ENCODE data around the gene PRKG1.

DNA sequence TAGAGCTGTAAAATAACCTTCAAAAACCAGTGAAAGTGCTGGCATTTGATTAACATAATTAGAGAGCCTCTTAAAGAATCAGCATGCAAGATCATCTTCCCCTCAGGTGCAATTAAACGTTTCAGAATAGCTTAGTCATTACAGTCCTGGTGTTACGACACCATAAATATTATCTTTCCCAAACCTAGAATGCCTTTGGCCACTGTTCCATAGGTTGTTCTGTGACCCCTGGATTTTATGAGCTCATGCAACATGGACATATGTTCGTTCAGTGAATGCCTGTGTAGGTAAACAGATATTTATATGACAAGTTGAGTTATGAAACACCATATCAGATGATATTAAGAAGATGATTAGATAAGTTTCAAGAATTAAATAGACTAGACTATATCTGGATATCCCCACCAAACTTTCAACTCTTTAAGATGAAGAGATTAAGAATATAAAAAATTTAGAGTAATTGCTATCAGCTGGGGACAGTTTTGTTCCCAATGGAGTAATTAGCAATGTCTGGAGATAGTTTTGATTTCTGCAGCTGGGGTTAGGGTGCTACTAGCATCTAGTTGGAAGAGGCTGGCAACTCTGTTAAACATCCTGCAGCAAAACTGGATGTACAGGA, 976.3 kb downstream of the PRKG1 start:
- TF ChIP-seq, protein P1, sequence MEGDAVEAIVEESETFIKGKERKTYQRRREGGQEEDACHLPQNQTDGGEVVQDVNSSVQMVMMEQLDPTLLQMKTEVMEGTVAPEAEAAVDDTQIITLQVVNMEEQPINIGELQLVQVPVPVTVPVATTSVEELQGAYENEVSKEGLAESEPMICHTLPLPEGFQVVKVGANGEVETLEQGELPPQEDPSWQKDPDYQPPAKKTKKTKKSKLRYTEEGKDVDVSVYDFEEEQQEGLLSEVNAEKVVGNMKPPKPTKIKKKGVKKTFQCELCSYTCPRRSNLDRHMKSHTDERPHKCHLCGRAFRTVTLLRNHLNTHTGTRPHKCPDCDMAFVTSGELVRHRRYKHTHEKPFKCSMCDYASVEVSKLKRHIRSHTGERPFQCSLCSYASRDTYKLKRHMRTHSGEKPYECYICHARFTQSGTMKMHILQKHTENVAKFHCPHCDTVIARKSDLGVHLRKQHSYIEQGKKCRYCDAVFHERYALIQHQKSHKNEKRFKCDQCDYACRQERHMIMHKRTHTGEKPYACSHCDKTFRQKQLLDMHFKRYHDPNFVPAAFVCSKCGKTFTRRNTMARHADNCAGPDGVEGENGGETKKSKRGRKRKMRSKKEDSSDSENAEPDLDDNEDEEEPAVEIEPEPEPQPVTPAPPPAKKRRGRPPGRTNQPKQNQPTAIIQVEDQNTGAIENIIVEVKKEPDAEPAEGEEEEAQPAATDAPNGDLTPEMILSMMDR (IDR thresholded peaks at IDR 0.05; ENCODE audit: low read depth, low read length, missing input control), result no peak
- TF ChIP-seq YY1 (IDR thresholded peaks at IDR 0.05) (no peak), NR2F2 (IDR thresholded peaks at IDR 0.05) (no peak), RXRA (IDR thresholded peaks at IDR 0.05) (no peak), EGR1 (IDR thresholded peaks at IDR 0.05; ENCODE audit: low read depth in 2 of 2) (no peak), HNF4G (IDR thresholded peaks at IDR 0.05) (no peak), TAF1 (conservative IDR thresholded peaks at IDR 0.05) (no peak), HNF4A (conservative IDR thresholded peaks at IDR 0.05) (no peak), SP1 (IDR thresholded peaks at IDR 0.05) (no peak), FOXA1 (IDR thresholded peaks at IDR 0.05) (no peak), RAD21 (IDR thresholded peaks at IDR 0.05) (no peak)
- TF ChIP-seq, protein P2, sequence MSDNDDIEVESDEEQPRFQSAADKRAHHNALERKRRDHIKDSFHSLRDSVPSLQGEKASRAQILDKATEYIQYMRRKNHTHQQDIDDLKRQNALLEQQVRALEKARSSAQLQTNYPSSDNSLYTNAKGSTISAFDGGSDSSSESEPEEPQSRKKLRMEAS (IDR thresholded peaks at IDR 0.05), result no peak
- TF ChIP-seq, protein P3, sequence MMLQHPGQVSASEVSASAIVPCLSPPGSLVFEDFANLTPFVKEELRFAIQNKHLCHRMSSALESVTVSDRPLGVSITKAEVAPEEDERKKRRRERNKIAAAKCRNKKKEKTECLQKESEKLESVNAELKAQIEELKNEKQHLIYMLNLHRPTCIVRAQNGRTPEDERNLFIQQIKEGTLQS (IDR thresholded peaks at IDR 0.05), result no peak
- TF ChIP-seq, protein P4, sequence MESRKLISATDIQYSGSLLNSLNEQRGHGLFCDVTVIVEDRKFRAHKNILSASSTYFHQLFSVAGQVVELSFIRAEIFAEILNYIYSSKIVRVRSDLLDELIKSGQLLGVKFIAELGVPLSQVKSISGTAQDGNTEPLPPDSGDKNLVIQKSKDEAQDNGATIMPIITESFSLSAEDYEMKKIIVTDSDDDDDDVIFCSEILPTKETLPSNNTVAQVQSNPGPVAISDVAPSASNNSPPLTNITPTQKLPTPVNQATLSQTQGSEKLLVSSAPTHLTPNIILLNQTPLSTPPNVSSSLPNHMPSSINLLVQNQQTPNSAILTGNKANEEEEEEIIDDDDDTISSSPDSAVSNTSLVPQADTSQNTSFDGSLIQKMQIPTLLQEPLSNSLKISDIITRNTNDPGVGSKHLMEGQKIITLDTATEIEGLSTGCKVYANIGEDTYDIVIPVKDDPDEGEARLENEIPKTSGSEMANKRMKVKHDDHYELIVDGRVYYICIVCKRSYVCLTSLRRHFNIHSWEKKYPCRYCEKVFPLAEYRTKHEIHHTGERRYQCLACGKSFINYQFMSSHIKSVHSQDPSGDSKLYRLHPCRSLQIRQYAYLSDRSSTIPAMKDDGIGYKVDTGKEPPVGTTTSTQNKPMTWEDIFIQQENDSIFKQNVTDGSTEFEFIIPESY (IDR thresholded peaks at IDR 0.05), result no peak
